Activated CD8-positive, alpha-beta memory T cell treated with anti-CD3 and anti-CD28 coated beads for 1 hour (primary cell): Measurements from ENCODE around the gene DCAF5.
"Not testable (repeated sequence)": the region's sequence is repeated elsewhere in the genome, so short reads cannot be mapped to it uniquely, and the experiment has no call there.

Experiments used
- DNase-seq, 2 donors: peaks; one replicate each; pipeline ENCODE4 v3.0.0-alpha.2; 2020; ENCODE audit warnings: low read depth in 1 of 2; ENCODE audit errors: extremely low read depth in 1 of 2

DCAF5 gene

GRCh38 chr14:69044296-69044695 lies 108.6 kb downstream of the DCAF5 start:
- no peak for DNase-seq

DNA sequence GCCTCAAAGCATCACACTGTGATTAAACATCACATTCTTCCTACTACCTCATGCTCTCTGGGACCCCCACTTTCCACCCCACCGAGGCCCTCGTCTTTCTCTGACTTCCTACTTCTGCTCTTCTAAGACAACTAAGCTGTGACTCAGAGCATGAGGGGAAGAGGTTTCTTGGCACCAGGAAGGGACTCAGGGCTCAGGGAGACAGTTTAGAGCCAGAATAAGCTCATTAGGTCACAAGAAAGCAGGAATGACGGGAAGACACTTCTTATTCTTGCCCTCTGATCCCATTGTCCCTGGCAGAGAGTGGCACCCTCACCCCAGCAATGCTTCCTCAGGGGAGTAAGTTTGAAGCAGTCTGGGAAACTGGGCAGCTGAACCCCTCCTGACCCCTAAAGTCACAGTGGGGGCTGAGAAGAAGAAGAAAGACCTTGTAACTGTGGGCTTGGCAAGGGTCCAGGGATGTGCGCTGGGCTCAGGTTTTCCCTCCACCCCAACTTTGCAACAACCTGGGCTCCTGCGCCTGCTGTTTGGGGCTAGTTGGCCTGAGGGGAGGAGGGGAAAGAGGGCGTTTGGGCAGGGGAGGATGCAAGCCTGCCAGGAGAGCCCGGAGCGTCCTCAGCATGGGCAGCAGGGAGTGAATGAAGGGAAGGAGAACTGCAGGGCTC lies 109.2 kb downstream of the DCAF5 start:
- no peak for DNase-seq

DNA sequence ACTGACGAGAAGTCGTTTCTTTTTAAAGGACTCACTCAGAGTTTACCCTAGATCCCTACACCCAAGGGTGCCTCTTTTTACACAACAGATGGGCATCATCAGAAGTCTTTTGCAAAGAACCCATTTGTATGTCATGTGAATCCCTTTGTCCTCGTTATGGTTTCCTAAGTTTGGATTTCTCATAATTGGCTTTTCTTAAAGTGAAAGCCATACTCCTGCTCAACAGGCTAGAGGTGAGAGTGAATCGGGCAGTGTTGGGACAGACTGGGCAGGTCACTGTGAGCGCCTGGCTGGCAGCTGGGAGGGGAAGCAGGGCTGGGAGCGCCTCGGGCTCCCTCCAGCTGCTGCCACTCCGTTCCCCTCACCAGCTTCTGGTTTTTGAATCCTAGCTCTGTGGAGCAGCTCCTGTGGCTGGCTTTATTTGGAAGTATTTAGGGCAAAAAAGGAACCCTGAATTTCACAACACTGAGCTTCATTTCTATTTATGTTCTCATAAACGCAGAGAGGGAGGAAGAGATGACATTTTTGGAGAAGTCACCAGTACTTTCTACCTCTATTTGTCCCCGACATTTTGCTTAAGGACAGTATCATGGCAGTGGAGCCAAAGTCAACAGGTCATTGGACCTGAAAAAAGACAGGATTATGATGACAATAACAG lies 110.0 kb downstream of the DCAF5 start:
- no peak for DNase-seq

DNA sequence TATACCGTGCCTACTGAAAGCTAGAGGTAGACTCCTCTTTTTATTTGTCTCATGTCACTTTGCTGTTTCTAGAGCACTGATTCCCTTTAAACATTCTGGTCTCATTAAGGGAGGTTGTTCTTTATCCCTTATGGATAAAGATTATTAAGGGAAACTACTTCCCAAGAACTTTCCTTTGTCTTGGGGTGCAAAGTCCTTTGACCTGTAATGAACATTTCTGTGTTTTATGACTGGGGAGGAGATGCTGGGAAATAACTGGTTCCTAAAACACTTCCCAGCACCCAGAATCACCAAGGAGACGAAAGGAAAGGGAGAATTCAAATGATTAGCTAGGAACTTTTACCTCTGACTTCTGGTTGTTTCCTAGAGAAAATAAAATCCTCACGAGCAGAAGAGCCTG lies 110.6 kb downstream of the DCAF5 start:
- no peak for DNase-seq

DNA sequence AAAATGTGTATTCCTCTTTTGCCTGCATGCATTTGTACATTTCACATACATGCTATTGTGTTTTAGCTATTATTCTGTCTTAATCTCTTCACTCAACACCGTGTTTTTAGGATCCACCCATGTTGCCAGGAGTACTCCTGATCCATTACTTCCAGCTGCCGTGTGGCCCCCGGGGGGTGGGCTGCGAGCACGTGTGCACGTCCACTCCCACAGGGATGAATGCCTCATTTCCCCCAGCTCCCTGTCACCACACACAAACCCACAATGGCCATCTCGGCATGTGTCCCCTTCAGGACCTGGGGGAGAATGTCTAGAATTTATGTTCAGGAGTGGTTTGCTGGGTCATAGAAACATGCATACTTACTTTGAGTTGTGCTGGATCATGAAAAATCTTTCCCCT lies 111.1 kb downstream of the DCAF5 start:
- no peak for DNase-seq

DNA sequence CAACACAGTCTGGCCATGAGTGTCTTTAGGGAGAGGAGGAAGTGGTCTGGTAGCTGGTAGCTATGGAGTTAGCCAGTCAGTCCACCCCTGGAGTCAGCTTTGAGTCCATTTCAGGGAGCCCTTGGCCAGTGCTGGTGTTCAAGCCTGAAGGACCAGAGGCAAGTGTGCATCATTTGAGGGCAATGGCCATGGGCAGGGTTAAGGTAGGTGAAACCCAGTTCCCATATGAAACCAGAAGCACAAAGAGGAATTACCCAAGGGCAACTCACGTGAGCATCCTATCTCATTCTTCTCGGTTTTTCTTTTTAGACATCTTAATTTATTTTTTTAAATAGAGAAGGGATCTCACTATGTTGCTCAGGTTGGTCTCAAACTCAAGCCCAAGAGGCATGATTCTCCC lies 112.6 kb downstream of the DCAF5 start:
- no peak for DNase-seq

- DNase-seq, result no peak
Observed at GRCh38 chr14:69039288-69039628, 113.7 kb downstream of the DCAF5 start.

DNA sequence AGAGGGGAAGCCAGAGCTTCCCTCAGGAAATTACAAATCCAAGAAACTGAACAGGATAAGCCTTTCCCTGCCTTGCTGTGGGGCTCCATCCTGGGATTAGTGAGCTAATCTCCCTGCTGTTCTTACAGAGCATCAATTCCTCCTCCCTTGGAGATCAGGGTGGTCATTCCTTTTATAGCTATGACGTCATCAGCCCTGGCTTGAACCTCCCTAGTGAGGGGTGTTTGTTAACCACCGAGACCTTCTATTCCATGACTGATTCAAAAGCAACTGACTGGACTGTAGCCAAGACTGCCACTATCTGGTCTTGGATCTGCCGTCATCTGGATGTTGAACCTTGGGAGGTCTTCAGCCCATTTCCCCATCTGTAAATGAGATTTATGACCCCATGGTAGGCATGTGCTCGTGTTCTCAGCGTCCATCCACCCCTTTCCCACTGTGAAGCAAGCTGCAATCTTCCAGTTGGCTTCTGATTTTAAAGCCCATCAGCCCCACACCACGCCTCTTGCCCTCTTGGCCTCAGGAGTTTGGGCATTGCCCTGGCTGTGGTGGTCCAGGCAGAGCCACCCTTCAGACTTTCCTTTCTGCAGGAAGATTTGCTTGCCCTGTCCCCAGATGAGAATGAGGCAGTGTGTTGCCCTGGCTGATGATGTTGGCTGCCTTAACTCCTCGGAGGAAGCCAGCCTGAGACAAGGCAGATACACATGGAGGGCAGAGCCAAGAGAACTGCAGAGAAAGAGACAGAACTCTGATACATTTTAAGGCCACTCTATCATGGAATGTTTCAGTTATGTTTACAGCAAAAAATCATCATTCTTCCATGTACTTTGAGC lies 114.2 kb downstream of the DCAF5 start:
- DNase-seq, result no peak

- no peak for DNase-seq
Observed at GRCh38 chr14:69037790-69038454, 115.0 kb downstream of the DCAF5 start.

GRCh38 chr14:69036757-69037506 lies 116.0 kb downstream of the DCAF5 start:
- no peak for DNase-seq

- DNase-seq, result no peak
Observed at GRCh38 chr14:69034612-69035262, 118.2 kb downstream of the DCAF5 start.

- DNase-seq, result no peak
Observed at GRCh38 chr14:69027242-69027913, 125.5 kb downstream of the DCAF5 start.

- no peak for DNase-seq
Observed at GRCh38 chr14:69023035-69023434, 129.9 kb downstream of the DCAF5 start.

- DNase-seq, result not testable (repeated sequence)
Observed at GRCh38 chr14:69022093-69022492, 130.8 kb downstream of the DCAF5 start.

DNA sequence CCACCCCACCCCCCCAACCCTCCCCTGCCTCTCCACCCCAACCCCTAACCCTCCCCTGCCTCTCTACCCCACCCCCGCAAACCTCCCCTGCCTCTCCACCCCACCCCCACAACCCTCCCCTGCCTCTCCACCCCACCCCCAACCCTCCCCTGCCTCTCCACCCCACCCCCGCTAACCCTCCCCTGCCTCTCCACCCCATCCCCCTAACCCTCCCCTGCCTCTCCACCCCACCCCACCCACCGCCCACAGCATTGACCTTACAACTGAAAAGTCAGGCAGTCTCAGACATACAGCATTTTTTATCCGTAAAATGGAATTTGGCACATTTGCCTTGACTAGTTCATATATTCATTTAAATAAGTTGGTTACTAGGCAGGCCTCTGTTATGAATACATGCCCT lies 135.2 kb downstream of the DCAF5 start:
- no peak for DNase-seq

DNA sequence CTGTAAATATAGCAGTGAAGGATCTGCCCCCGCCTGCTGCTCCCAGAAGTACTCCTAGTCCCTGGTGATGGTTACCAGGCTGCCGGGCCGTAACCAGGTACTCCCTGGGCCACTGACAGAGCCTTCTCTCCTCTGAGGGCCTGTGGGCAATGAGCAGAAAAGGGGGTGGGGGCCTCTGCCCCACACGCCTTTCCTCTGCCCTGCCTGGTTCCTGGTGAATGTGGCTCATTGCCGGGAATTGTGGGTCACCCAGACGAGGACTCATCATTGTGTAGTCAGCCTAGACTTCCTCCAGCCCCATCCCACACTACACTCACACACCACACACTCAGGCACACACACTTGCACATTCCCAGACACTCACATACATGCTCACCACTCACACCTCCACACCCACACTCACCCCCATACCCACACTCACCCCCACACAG lies 138.1 kb downstream of the DCAF5 start:
- DNase-seq, result no peak

GRCh38 chr14:69013943-69014782 lies 138.8 kb downstream of the DCAF5 start:
- DNase-seq, result no peak

DNA sequence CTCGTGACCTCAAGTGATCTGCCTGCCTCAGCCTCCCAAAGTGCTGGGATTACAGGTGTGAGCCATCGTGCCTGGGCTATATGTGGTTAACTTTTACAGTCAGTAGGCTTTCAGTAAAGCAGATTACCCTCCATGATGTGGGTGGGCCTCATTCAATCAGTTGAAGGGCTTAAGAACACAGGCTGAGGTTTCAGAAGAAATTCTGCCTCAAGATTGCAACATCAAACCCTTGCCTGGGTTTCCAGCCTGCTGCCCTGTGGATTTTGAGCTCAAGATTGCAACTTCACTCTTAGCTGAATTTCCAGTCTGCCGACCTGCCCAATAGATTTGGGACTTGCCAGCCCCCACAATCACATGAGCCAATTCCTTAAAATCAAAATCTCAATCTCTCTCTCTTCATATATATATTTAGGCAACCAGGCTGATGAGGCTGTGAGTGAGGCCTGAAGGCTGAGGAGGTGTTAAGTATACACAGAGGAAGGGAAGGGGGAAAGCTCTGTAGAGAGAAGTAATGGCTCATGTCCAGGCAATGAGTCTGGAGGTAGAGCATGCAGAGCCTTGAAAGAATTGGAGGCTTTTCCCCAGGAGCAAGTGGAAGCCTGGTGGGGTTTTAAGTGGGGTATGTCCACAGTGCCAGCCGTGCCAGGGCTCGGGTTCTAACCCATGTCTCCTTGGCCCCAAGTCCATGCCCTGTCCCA lies 140.5 kb downstream of the DCAF5 start:
- no peak for DNase-seq
